ENCODE results near the gene EIF4E2. TPM values are rescaled to one million over a fixed set of nuclear protein-coding genes. Genes with fewer than 3 reads are reported as not detected.

The EIF4E2 gene
- total and polyA plus RNA-seq, 2 of the 4 experiments (the other 2 are of a cell fraction): 52.1 to 105 TPM

- no peak overlapping the region for H3K23ac ChIP-seq (ENCODE audit: low read depth, low read length)
- BruUV-seq (replicated peaks): no TSS peak
- H3K4me2 ChIP-seq (ENCODE audit: low read depth, low read length): no peak overlapping the region
- CTCF ChIA-PET: no interaction called here
- no peak overlapping the region for H2BK15ac ChIP-seq (ENCODE audit: low read depth, low read length)
- H3K9me1 ChIP-seq (ENCODE audit: insufficient read depth, low read length): peaks cover 12% of the 10 kb centered on the region; the same call in 1 of the 2 replicates
- no peak overlapping the region for H3K4me3 ChIP-seq (ENCODE audit: insufficient read depth, low read depth, low read length)
- H3K27ac ChIP-seq (ENCODE audit: insufficient read depth, low read length): no peak overlapping the region
- H3K36me3 ChIP-seq (ENCODE audit: control insufficient read depth, insufficient read depth, low read length): peaks cover 38% of the 10 kb centered on the region
- no peak overlapping the region for H3K18ac ChIP-seq (ENCODE audit: low read depth, low read length)
- no peak overlapping the region for H4K91ac ChIP-seq (ENCODE audit: insufficient read depth, low read depth, low read length)
- H2AK5ac ChIP-seq (ENCODE audit: low read depth, low read length): no peak overlapping the region
- H3K9ac ChIP-seq (ENCODE audit: low read depth, low read length): no peak overlapping the region
- no peak overlapping the region for H3K56ac ChIP-seq (ENCODE audit: extremely low read depth, insufficient read depth, low read length)
- intact Hi-C loops (cut with micrococcal nuclease): no loop called here
- no peak overlapping the region for H4K5ac ChIP-seq (ENCODE audit: low read depth, low read length)
- no peak overlapping the region for H2BK5ac ChIP-seq (ENCODE audit: low read depth, low read length, poor library complexity, severe bottlenecking)
- H3K79me1 ChIP-seq (ENCODE audit: low read depth in 1 of 2, low read length in 2 of 2): peaks cover 10 to 40% of the 10 kb centered on the region in 2 experiments; a peak in 3 of 4 replicates
- H3K4me1 ChIP-seq (ENCODE audit: control insufficient read depth, insufficient read depth, low read length): peaks cover 5% of the 10 kb centered on the region; the same call in 1 of the 2 replicates
- DNase-seq (peak; percentile 11), ATAC-seq (ENCODE audit: low read depth) (no peak)
- H3K27me3 ChIP-seq (ENCODE audit: control insufficient read depth, insufficient read depth, low read length): no peaks in the 10 kb centered on the region
- no peak overlapping the region for H2AK9ac ChIP-seq (replicated peaks; ENCODE audit: low read depth, low read length, poor library complexity)
- H4K20me1 ChIP-seq (ENCODE audit: insufficient read depth, low read length): no peaks in the 10 kb centered on the region
- POLR2A ChIA-PET (ENCODE audit: unreplicated experiment): no interaction called here
- in situ Hi-C loops (cut with MboI; ENCODE audit: low sequenced_read_pairs): no loop called here
- 100% methylated on average over 2 of the region's 7 CpGs; no CpG with 5 or more reads in 1 of the 2 experiments for WGBS, 2 experiments (ENCODE audit: extremely low coverage in 2 of 2, insufficient read length in 1 of 2)
- no peak overlapping the region for H2BK20ac ChIP-seq (ENCODE audit: low read depth, low read length)
- no peaks in the 10 kb centered on the region for H3K9me3 ChIP-seq (ENCODE audit: control insufficient read depth, insufficient read depth, low read length)
- dilution Hi-C loops (cut with HindIII; ENCODE audit: low sequenced_read_pairs, unreplicated experiment): no loop called here
- H4K8ac ChIP-seq (ENCODE audit: low read depth in 2 of 2, low read length in 2 of 2): no peak overlapping the region
- H2AFZ ChIP-seq (replicated peaks; ENCODE audit: low read length, poor library complexity): no peak overlapping the region
- H3K14ac ChIP-seq (replicated peaks; ENCODE audit: low read depth, low read length): no peak overlapping the region
- peak overlapping the region; percentile 9; the same call in 1 of the 2 replicates for H3K4ac ChIP-seq (ENCODE audit: low read depth, low read length)
- TF ChIP-seq NFE2L2 (IDR thresholded peaks at IDR 0.05; ENCODE audit: low read depth, low read length) (no peak), MXI1 (IDR thresholded peaks at IDR 0.05; ENCODE audit: borderline replicate concordance, low read depth, low read length) (no peak), RCOR1 (IDR thresholded peaks at IDR 0.05; ENCODE audit: insufficient replicate concordance, low read length) (no peak), BHLHE40 (IDR thresholded peaks at IDR 0.05; ENCODE audit: low read depth, low read length) (no peak), ELK1 (IDR thresholded peaks at IDR 0.05; ENCODE audit: borderline replicate concordance, low read depth, low read length) (no peak), USF2 (IDR thresholded peaks at IDR 0.05; ENCODE audit: low read depth, low read length) (no peak)
- no peak overlapping the region for H2BK120ac ChIP-seq (ENCODE audit: low read depth, low read length)
Observed at GRCh38 chr2:232571026-232571474, 20.6 kb downstream of the EIF4E2 start.

Measured in IMR-90 (cell line).